GM11168 (cell line): ENCODE data around the gene HHAT.

Source experiments
- in situ Hi-C: fragments of 300-500 bp; cut with MboI; formaldehyde crosslinking; loops from one replicate; pipeline ENCODE4 v1.12.0; 2022; ENCODE audit warnings: low sequenced_read_pairs; ENCODE audit not compliant: unreplicated experiment

Gene HHAT

DNA sequence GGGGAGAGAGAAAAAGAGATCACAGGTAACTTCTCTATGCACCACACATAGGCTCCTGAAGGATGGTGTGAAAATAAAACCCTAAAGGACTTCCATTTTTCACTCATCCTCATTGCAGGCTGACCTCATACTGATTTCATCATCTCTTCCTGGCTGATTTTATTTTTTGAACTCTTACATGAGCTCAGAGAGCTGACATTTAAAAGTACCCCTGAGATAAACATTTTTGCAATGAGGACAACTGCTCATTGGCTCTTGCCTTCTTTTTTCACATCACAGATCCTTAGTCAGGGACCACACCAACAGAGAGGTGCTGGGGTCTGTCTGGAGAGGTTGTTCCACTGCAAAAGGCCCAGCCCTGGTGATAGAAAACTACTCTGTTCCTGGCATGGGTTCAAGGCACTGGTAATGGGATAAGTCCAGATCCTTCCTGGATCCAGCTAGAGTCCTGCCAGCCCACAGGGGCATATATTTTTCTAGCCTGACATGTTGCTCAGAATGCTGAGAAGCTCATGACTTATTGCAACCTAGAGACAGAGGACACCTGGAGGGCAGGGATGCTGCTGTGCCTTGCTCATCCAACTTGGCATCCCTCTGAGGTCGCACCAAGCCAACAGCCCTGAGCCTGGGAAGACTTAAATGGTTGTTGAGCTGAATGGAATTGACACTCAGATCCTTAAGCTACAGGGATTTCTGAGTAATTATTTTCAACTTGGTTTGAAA lies 360.0 kb downstream of the HHAT start:
- in situ Hi-C loops = no loop called here

DNA sequence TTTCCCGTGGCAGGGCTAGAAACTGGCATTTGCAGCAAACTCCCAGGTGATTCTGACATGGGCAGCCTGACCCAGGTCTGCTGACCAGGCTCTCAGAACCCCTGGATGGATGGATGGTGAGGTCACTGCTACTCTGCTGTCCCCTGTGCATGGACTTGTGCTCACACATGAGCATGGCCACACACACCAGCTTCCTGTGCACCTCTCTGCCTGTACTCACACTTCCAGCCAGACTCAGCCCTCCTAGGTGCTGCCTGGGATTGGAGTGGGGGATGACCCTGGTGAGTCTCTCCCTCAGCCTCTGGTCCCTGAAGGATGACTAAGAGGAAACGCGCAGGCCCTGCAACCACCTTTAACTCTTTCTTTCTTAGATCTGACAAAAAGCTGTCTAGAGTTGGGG lies 361.1 kb downstream of the HHAT start:
- in situ Hi-C loops = no loop called here

DNA sequence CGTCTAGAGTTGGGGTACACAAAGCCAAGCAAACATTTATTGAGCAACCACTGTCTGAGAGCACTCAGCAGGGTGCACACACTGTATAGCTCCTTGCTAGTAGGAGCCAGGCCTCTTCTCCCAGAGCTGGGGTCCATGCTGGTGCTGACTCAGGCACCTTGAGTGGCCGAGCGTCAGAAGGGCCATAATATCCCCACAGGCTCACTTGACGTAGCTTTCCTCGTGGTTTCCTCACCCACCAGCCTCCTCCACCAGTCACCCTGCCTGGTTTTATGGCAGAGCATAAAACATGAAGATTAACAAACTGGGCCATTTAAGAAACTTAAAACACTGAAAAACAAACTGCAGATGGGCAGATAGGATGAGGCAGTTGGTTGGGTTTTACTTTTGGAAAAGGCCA lies 361.5 kb downstream of the HHAT start:
- in situ Hi-C loops = no loop called here

DNA sequence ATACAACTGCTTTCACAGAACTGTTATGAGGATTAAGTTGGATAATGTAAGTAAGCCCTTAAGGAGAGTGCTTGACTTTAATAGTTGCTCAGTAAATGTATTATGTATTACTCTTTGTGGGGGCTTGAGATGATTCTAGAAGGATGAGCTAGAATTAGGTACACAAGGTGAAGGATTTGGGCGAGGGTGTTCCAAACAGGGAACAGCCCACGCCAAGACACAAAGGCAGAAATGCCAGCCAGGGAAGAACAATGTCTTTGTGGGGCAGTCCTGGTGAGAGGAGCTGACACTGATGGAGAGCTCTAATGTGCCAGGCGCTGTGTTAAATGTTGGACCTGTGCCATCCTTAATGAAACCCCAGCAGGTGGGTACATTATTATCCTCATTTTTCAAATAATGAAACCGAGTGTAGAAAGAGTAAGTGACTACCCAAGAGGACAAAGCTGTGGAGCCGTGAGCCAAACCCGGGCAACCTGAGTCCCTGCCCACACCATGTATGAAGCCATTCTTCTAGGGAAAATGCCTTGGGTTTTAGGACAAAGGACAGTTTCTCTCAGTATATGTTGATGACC lies 362.4 kb downstream of the HHAT start:
- in situ Hi-C loops = no loop called here

DNA sequence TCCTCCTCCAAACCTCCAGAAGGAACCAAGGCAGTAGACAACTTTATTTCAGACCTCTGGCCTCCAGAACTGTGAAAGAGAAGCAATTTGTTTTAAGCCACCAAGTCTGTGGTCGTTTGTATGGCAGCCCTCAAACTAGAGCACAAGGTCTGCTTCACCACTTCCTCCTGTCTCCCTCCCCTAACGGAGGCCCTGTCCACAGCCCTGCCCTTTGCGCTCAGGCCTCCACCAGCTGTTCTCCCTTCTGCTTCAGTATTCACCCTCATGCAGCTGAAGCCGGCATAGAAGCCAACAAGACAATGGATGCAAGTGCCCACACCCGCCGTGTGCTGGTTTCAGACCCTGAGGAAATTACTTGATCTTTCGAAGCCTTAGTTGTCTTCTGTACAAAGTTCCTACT lies 364.1 kb downstream of the HHAT start:
- in situ Hi-C loops = no loop called here

DNA sequence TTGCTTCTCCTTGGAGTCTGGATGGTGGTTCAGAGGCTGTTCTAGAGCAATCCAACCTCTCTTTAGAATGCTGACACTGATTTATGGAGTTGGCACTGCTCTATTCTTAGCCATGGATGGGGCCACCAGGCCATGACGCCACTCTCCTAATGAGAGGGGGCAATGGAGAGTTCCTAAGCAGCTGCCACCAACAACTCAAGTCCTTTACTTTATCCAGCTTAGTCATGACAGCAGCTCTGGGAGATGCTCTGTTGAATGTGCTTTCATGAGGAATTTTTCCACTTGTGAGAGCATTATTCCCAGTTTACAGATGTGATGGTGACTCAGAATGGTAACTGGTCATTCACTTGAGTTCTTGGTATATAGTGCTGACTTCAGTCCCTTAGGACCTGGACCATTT lies 366.3 kb downstream of the HHAT start:
- in situ Hi-C loops = no loop called here

DNA sequence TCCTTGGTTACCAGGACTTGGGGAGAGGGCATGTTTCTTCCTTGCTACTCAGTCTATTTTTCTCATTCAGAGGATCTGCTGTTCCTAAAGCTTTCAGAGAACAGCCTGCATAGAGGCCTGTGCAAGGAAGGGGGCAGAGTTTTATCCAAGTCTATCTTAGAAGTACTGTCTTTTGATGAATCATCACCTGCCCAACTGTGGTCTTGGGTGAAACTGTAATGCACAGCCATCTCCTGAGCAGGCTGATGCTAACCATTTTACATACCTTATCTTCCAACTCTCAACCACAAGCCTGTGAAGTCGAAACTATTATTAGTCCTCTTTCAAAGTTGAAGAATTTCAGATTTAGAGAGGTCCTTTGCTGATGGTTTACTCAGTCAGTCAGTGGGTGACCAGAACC lies 368.0 kb downstream of the HHAT start:
- in situ Hi-C loops = no loop called here

DNA sequence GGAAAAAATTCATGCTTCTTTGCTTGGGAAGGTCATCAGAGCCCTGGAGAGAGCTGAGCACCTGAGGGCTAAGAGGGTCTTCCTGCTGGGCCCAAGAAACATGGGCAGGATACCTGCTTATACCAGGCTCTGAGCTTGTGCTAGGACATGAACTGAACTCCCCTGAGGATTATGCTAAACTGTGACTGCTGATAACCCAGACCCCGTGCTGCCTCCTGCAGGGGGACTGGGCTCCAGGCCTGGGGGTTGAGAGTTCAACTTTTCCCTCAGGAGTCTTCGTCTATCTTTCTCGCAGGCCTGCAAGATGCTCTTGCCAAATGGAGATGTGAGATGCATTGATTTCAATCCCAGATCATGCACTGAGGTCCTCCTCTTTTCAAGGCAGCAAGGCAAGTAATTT lies 368.5 kb downstream of the HHAT start:
- in situ Hi-C loops = no loop called here

DNA sequence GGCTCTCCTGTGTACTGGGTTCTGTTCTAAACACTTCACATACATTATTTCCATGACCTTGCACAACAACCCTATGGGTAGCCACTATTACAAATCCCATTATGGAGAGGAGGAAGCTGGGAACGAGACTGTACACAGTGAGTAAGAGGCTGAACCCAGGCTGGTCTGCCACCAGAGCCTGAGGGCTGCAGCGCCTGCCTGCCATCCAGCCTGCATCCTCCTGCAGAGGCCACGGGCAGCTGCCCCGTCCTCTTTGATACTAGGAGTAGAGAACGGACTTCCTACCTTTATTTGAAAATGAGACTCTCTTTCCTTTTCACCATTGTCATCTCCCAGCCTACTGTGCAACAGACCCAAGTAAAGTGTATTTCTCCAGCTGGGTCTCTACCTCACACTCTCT lies 370.0 kb downstream of the HHAT start:
- in situ Hi-C loops = no loop called here

DNA sequence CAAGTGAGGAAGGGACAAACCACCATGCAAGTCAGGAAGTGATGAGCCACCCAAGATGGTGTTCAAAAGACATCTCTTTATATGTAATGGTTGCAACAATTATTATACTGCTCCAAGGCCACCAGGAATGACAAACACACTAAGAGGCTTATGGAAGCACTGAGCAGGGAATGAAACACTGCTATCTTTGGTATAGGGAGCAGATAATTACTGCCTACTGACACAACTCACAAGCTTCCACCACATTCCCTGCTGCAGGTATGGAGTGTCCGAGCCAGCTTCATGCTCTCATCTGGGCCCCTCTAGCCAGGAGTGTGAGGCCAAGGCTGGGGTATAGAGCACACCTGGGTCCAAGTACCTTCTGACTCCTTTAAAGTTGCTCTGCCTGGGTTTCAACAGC lies 371.4 kb downstream of the HHAT start:
- in situ Hi-C loops = no loop called here

DNA sequence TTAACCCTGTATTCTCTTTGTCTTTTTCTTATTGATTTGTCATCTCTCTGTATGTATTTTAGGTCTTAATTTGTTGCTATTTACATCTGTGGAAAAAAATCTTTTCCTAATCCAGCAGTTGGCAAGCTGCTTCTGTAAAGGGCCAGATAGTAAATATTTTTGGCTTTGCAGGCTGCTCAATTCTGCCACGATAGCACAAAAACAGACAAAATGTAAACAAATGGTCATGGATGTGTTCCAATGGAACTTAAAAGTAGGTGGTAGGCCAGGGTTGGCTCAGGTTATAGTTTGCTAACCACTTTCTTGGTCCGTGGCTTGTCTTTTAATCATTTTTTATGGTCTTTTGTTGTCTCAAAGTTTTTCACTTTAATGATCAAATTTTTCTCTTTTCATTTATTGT lies 371.8 kb downstream of the HHAT start:
- in situ Hi-C loops = no loop called here

DNA sequence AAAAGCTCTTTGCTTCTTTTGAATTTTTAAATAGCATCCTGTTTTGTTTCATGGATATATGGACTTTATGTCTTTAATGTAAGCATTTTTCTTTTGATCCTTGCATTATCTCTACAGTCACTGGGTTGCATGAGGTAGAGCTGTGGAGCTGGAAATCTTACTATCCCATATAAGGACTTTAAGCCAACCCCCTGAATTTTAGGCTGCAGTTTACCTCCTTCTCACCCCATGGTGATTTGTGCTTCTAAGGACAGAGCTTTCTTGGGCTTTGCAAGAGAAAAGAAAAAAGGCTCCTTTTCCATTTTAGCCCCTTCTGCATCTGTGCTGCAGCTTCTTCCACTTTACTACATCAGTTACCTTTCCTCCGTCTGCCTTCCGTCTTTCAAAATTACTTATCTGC lies 373.8 kb downstream of the HHAT start:
- in situ Hi-C loops = no loop called here

DNA sequence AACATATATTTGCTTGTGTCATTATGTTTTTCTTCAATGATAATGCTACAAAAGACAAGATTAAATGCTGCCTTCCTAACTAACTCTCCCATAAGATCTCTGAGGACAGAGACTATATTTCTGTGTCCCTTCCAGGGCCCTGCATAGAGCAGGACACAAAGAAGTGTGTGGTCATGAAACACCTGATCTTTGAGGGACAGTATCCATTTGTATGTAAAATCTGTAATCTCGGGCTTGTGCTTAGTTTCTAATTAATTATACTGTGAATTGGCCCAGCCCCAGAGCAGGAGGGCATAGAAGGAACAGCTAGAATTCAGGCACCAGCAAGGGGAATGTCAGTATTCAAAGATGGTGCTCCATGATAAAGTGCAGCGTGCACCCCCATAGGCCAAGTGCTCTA lies 374.9 kb downstream of the HHAT start:
- in situ Hi-C loops = no loop called here

DNA sequence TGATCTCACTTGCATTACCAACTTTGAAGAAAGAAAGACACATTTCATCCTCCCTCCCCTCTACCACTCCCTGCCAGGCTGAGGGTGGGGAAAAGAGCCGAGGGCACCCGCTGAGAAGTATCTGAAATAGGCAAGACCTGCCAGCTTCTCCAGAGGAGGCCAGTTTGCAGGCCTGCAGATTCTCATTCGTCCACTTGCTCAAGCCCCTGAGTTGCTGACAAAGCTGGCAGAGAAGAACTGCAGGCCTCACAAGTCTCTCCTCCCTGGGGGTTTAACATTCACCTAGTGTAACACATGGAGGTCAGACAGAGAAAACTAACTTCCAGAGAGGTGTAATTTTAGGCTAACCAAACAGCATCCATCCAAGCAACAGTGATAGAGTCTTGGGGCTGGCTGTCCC lies 376.4 kb downstream of the HHAT start:
- in situ Hi-C loops = no loop called here

DNA sequence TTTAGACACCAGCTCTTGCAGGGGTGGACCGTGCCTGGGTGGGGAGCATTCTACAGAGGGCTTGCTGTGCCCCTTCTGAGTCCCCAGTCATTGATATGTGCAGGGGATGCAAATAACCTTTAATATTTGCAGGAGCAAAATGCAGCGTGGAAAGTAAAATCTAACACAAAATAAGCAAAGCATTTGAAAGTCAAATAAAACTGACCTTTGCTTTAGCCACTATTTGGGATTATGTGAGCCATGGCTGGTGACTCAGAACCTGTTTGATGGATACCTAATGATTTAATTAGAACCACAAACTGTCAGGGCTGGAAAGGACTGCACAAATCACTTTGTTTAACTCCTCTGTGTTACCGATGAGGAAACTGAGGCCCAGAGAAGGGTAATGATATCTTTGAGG lies 377.5 kb downstream of the HHAT start:
- in situ Hi-C loops = no loop called here

DNA sequence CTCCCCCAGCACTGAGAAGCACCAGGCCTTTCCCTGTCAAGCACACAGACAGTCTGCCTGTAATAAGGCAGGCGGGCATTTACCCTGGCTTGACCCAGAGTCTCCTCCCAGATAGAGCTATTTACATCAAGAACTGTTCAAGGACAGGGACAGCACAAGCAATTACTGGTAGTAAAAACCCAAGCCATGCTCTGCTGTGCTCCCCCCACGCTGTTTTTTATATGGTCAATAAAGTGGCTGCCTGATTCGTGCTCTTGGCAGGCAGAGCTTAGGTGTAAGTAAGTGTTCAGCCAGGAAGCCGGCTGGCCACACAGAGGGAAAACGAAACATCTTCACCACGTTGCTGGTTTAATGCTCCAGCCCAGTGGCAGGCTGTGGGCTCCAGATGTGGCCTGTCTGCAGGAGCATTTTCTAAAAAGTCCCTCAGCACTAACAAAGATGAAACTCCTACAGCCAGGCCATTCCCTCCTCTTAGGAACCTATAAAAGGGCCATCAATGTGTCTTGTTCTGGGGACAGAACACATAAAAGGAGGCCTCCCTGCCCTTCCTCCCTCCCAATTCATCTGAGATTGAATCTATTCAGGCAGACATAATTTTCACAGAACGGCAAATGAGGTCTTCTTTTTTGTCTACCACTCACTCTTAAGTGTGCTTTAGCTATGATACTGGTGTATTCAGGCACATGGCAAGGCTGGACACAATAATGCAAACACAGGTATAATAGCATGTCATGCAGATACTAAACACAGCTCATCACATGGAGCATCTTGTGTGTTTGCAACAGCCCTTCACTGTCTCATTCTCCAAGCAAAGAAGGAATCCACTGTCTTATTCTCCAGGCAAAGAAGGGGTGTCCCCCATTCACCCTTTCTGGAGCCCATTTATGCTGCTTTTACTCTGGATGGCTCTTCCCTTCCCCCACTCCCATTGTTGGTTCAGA lies 378.9 kb downstream of the HHAT start:
- in situ Hi-C loops = no loop called here

DNA sequence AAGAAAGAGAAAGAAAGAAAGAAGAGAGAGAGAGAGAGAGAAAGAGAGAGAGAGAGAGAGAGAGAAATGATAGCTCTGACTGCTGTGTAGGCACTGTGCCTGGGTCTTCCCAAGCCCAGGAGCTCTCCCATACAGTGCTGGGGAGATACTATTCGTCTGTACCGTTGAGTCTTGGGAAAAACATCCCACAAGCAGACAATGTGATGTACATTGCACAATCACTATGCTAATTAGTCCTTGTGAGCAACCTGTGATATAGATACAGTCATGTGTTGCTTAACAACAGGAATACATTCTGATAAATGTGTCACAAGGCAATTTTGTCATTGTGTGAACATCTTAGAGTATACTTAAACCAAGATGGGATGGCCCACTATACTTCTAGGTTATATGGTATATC lies 381.0 kb downstream of the HHAT start:
- in situ Hi-C loops = no loop called here

DNA sequence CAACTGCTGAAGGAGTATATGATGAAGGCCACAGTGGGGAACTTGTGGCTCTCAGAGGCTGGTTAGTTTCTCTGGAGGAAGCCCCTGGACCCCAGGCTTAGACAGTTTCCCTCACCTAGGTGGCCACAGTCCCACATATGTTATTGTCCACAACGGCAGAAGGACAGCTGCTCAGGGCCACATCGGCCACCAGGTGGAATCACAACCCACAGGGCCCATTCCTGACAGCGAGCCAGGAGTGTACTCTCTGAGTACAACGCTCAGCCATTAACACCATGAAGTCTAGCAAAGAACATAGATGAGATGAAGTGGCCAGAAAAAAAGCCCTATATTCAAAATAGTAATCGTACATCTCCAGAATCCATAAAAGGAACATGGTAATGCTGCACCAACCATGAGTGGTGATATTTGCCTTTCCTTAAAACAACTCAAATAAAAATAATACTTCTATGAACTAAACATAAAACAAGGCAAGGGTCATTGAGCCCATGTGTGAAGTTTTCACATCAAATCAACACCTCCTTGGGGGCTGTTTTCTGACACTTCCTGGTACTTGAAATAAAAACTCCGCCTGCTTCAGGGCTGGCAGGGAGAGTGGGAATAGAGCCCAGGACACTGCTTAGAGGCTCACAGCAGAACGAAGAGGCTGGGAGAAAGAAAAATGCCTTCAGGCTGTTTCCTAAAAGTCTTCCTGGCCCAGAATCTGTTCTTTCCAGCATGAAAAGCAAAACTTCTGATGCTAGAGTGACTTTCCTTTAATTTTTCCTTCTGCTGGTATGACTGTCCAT lies 383.3 kb downstream of the HHAT start:
- in situ Hi-C loops = no loop called here

DNA sequence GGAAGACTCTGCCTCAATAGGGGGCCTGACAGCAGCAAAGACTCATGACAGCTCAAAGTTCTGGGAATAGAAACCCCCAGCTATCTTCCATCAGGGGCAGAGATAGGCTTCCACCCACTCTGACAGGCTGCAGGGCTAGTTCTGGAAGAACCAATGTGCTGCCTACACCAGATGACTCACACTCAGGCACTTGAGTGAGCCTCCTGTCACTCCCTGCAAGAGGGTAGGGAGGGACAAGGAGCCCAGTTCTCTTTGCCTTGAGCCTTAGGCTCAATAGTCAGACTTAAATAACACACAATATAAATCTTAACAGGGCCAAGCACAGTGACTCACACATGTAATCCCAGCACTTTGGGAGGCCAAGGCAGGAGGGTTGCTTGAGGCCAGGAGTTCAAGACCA lies 386.4 kb downstream of the HHAT start:
- in situ Hi-C loops = no loop called here

DNA sequence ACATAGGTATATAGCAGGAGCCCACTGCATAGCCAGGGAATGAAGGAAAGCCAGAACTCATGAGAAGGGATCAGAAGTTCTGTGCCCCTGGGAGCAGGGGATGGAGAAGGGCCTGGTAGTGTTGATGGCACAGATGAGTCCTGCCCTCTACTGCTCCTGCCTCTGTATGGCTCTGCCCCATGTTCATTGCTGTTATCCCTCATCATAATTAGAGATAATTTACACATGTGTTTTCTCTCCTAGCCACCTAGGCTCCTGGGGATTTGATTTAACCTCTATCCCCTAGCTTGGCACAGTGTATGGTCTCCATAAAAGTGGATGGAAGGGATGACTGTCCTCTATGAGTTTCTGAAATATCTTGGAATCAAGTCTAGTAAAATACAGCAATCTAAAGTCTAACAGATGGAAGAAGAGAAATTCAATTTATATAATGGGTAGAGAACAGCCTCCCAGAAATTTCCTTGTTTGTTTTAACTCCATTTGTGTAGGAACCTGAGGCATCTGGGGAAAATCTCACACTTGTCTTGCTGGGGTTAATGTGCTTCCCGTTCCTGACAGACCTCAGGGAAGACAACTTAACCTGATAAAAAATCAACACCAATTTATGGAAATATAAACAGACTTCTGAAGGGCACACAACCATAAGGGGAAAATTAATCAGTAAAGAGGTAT lies 393.8 kb downstream of the HHAT start:
- in situ Hi-C loops = no loop called here
